Measurements from ENCODE around the gene NRN1L.

The NRN1L gene

GRCh38 chr16:67872631-67873434 is 11.9 kb upstream of the NRN1L start, which contains the start of gene EDC4:
EDC4 (plus strand) TSS chr16:67873052; CDS start chr16:67873262, 210 bp downstream.
- Histone ChIP-seq H3K4me3 (ENCODE audit: low read depth, low read length) (peak within 1 kb of the TSS; percentile 94), H2AFZ (ENCODE audit: insufficient read depth, low read length, poor library complexity) (peak within 1 kb of the TSS; percentile 51), H3K36me3 (ENCODE audit: control insufficient read depth in 1 of 2, insufficient read depth in 2 of 2, low read length in 2 of 2) (peaks cover 46 to 63% of the 10 kb centered on the region in 2 experiments), H2BK5ac (ENCODE audit: low read depth, low read length, poor library complexity) (peak within 1 kb of the TSS; percentile 33), H3K79me2 (ENCODE audit: control insufficient read depth, insufficient read depth, low read length, poor library complexity) (peaks cover 12% of the 10 kb centered on the region), H3K4me1 (ENCODE audit: control insufficient read depth in 1 of 2, insufficient read depth in 2 of 2, low read length in 2 of 2) (peaks cover 3 to 8% of the 10 kb centered on the region in 2 experiments), H3K79me1 (ENCODE audit: low read length) (peaks cover 4% of the 10 kb centered on the region), H3K23ac (ENCODE audit: low read length) (no peak within 1 kb of the TSS), H3K27me3 (ENCODE audit: insufficient read depth, low read length) (no peaks in the 10 kb centered on the region), H3K27ac (ENCODE audit: low read depth, low read length) (peak within 1 kb of the TSS; percentile 12), H3K4ac (ENCODE audit: low read depth, low read length) (peak within 1 kb of the TSS; percentile 78), H4K91ac (ENCODE audit: low read depth, low read length) (peak within 1 kb of the TSS; percentile 86), H3K9me3 (ENCODE audit: insufficient read depth, low read depth, low read length) (peaks cover 2% of the 10 kb centered on the region), H4K12ac (ENCODE audit: low read depth, low read length) (peak within 1 kb of the TSS; percentile 63), H4K8ac (ENCODE audit: low read depth, low read length) (peak within 1 kb of the TSS; percentile 95), H3K9ac (ENCODE audit: low read length) (peak within 1 kb of the TSS; percentile 93), H3K18ac (ENCODE audit: low read length) (peak within 1 kb of the TSS; percentile 53), H2BK120ac (ENCODE audit: insufficient read depth, low read length, poor library complexity) (peak within 1 kb of the TSS; percentile 37), H3K14ac (ENCODE audit: low read length) (peak within 1 kb of the TSS; percentile 87), H2AK5ac (ENCODE audit: low read length) (peak within 1 kb of the TSS; percentile 16), H2BK12ac (ENCODE audit: low read length) (no peak within 1 kb of the TSS), H3K4me2 (ENCODE audit: low read length) (peak within 1 kb of the TSS; percentile 92)
- DNase-seq = peak; percentile 81 to 89
- WGBS (ENCODE audit: extremely low coverage, insufficient coverage, insufficient read length) = no CpG with 5 or more reads among the region's 72 CpGs

GRCh38 chr16:67873435-67874370 is 11.0 kb upstream of the NRN1L start:
- Histone ChIP-seq H2BK12ac (ENCODE audit: low read length) (no peak overlapping the region), H2BK120ac (ENCODE audit: insufficient read depth, low read length, poor library complexity) (peak overlapping the region; percentile 37), H3K9me3 (ENCODE audit: insufficient read depth, low read depth, low read length) (peaks cover 2% of the 10 kb centered on the region), H3K4me3 (ENCODE audit: low read depth, low read length) (peak overlapping the region; percentile 94), H2AK5ac (ENCODE audit: low read length) (no peak overlapping the region), H3K9ac (ENCODE audit: low read length) (peak overlapping the region; percentile 93), H3K27ac (ENCODE audit: low read depth, low read length) (no peak overlapping the region), H2AFZ (ENCODE audit: insufficient read depth, low read length, poor library complexity) (peak overlapping the region; percentile 51), H3K18ac (ENCODE audit: low read length) (peak overlapping the region; percentile 53), H3K4ac (ENCODE audit: low read depth, low read length) (peak overlapping the region; percentile 78), H2BK5ac (ENCODE audit: low read depth, low read length, poor library complexity) (peak overlapping the region; percentile 33), H4K91ac (ENCODE audit: low read depth, low read length) (peak overlapping the region; percentile 86), H3K14ac (ENCODE audit: low read length) (peak overlapping the region; percentile 87), H4K12ac (ENCODE audit: low read depth, low read length) (peak overlapping the region; percentile 63), H3K23ac (ENCODE audit: low read length) (no peak overlapping the region), H3K79me1 (ENCODE audit: low read length) (peaks cover 4% of the 10 kb centered on the region), H3K79me2 (ENCODE audit: control insufficient read depth, insufficient read depth, low read length, poor library complexity) (peaks cover 12% of the 10 kb centered on the region), H3K4me2 (ENCODE audit: low read length) (peak overlapping the region; percentile 92), H3K4me1 (ENCODE audit: control insufficient read depth in 1 of 2, insufficient read depth in 2 of 2, low read length in 2 of 2) (peaks cover 3 to 8% of the 10 kb centered on the region in 2 experiments), H4K8ac (ENCODE audit: low read depth, low read length) (peak overlapping the region; percentile 95), H3K27me3 (ENCODE audit: insufficient read depth, low read length) (no peaks in the 10 kb centered on the region), H3K36me3 (ENCODE audit: control insufficient read depth in 1 of 2, insufficient read depth in 2 of 2, low read length in 2 of 2) (peaks cover 47 to 63% of the 10 kb centered on the region in 2 experiments)
- DNase-seq = no peak
- WGBS (ENCODE audit: extremely low coverage, insufficient coverage, insufficient read length) = no CpG with 5 or more reads among the region's 23 CpGs

GRCh38 chr16:67874372-67874771 is 10.3 kb upstream of the NRN1L start:
- Histone ChIP-seq H3K18ac (ENCODE audit: low read length) (no peak overlapping the region), H3K27ac (ENCODE audit: low read depth, low read length) (no peak overlapping the region), H2AFZ (ENCODE audit: insufficient read depth, low read length, poor library complexity) (no peak overlapping the region), H3K79me1 (ENCODE audit: low read length) (peaks cover 4% of the 10 kb centered on the region), H3K27me3 (ENCODE audit: insufficient read depth, low read length) (no peaks in the 10 kb centered on the region), H3K79me2 (ENCODE audit: control insufficient read depth, insufficient read depth, low read length, poor library complexity) (peaks cover 12% of the 10 kb centered on the region), H3K4me3 (ENCODE audit: low read depth, low read length) (no peak overlapping the region), H2AK5ac (ENCODE audit: low read length) (no peak overlapping the region), H4K8ac (ENCODE audit: low read depth, low read length) (no peak overlapping the region), H2BK12ac (ENCODE audit: low read length) (no peak overlapping the region), H3K4me2 (ENCODE audit: low read length) (peak overlapping the region; percentile 92), H3K36me3 (ENCODE audit: control insufficient read depth in 1 of 2, insufficient read depth in 2 of 2, low read length in 2 of 2) (peaks cover 51 to 64% of the 10 kb centered on the region in 2 experiments), H4K12ac (ENCODE audit: low read depth, low read length) (no peak overlapping the region), H3K4me1 (ENCODE audit: control insufficient read depth in 1 of 2, insufficient read depth in 2 of 2, low read length in 2 of 2) (peaks cover 3 to 8% of the 10 kb centered on the region in 2 experiments), H2BK5ac (ENCODE audit: low read depth, low read length, poor library complexity) (no peak overlapping the region), H4K91ac (ENCODE audit: low read depth, low read length) (no peak overlapping the region), H2BK120ac (ENCODE audit: insufficient read depth, low read length, poor library complexity) (no peak overlapping the region), H3K9ac (ENCODE audit: low read length) (no peak overlapping the region), H3K9me3 (ENCODE audit: insufficient read depth, low read depth, low read length) (peaks cover 2% of the 10 kb centered on the region), H3K14ac (ENCODE audit: low read length) (no peak overlapping the region), H3K4ac (ENCODE audit: low read depth, low read length) (peak overlapping the region; percentile 78), H3K23ac (ENCODE audit: low read length) (no peak overlapping the region)
- no CpG with 5 or more reads among the region's 3 CpGs for WGBS (ENCODE audit: extremely low coverage, insufficient coverage, insufficient read length)
- DNase-seq = no peak

GRCh38 chr16:67877064-67877463 is 7.6 kb upstream of the NRN1L start:
- no peak overlapping the region for H3K4ac ChIP-seq (ENCODE audit: low read depth, low read length)
- H3K4me3 ChIP-seq (ENCODE audit: low read depth, low read length) = no peak overlapping the region
- H3K14ac ChIP-seq (ENCODE audit: low read length) = no peak overlapping the region
- no peak overlapping the region for H2AFZ ChIP-seq (ENCODE audit: insufficient read depth, low read length, poor library complexity)
- H2BK12ac ChIP-seq (ENCODE audit: low read length) = no peak overlapping the region
- peaks cover 6% of the 10 kb centered on the region for H3K9me3 ChIP-seq (ENCODE audit: insufficient read depth, low read depth, low read length)
- H3K79me2 ChIP-seq (ENCODE audit: control insufficient read depth, insufficient read depth, low read length, poor library complexity) = peaks cover 12% of the 10 kb centered on the region
- no peak overlapping the region for H3K23ac ChIP-seq (ENCODE audit: low read length)
- H3K79me1 ChIP-seq (ENCODE audit: low read length) = peaks cover 4% of the 10 kb centered on the region
- no peak overlapping the region for H3K18ac ChIP-seq (ENCODE audit: low read length)
- no peak overlapping the region for H2AK5ac ChIP-seq (ENCODE audit: low read length)
- no peak overlapping the region for H4K12ac ChIP-seq (ENCODE audit: low read depth, low read length)
- H2BK5ac ChIP-seq (ENCODE audit: low read depth, low read length, poor library complexity) = no peak overlapping the region
- H3K4me1 ChIP-seq (ENCODE audit: control insufficient read depth in 1 of 2, insufficient read depth in 2 of 2, low read length in 2 of 2) = peaks cover 3 to 8% of the 10 kb centered on the region in 2 experiments
- no peak overlapping the region for H3K4me2 ChIP-seq (ENCODE audit: low read length)
- H3K27me3 ChIP-seq (ENCODE audit: insufficient read depth, low read length) = no peaks in the 10 kb centered on the region
- no peak overlapping the region for H4K8ac ChIP-seq (ENCODE audit: low read depth, low read length)
- peaks cover 61 to 68% of the 10 kb centered on the region in 2 experiments for H3K36me3 ChIP-seq (ENCODE audit: control insufficient read depth in 1 of 2, insufficient read depth in 2 of 2, low read length in 2 of 2)
- H3K27ac ChIP-seq (ENCODE audit: low read depth, low read length) = no peak overlapping the region
- no peak overlapping the region for H2BK120ac ChIP-seq (ENCODE audit: insufficient read depth, low read length, poor library complexity)
- WGBS (ENCODE audit: extremely low coverage, insufficient coverage, insufficient read length) = no CpG with 5 or more reads among the region's 11 CpGs
- no peak overlapping the region for H3K9ac ChIP-seq (ENCODE audit: low read length)
- DNase-seq = no peak
- no peak overlapping the region for H4K91ac ChIP-seq (ENCODE audit: low read depth, low read length)
